Bronchial epithelial cell (primary cell): ENCODE measurements around the gene MPL. TPM values are rescaled to one million over a fixed set of nuclear protein-coding genes. Genes with fewer than 3 reads are reported as not detected.

ENCODE experiments used
- DNase-seq: peaks from one replicate; pipeline ENCODE4 v3.0.0-alpha.2; 2010; ENCODE audit warnings: low read depth
- FAIRE-seq: peaks from 2 replicates; lab custom pipeline; 2011; peaks lifted over from hg19 to GRCh38; lab: Jason Lieb, UNC
- H3K27me3 ChIP-seq: 2 replicates; pipeline ENCODE4 v1.5.1; 2011; ENCODE audit warnings: low read length; ENCODE audit not compliant: control insufficient read depth, insufficient read depth
- H3K36me3 ChIP-seq: 2 replicates; pipeline ENCODE4 v1.5.1; 2011; ENCODE audit warnings: low read length; ENCODE audit not compliant: control insufficient read depth, insufficient read depth
- H3K4me3 ChIP-seq: 2 replicates; pipeline ENCODE4 v1.5.1; 2011; ENCODE audit warnings: mild to moderate bottlenecking, low read depth, low read length, control low read depth
- CTCF ChIP-seq: IDR thresholded peaks from 2 replicates; pipeline ENCODE4 v1.5.1; 2011; ENCODE audit warnings: mild to moderate bottlenecking, moderate library complexity, low read length, control low read depth, inconsistent platforms; ENCODE audit not compliant: insufficient read depth, severe bottlenecking
- total RNA-seq: library from RNA; depleted of rRNA; stranded (reverse); fragments of >200 nt; gene quantifications from 2 replicates; pipeline ENCODE4 v1.2.1, GENCODE V29; 2014

MPL gene
- total RNA-seq, 1 donor from 2014 or later, result not detected

DNA sequence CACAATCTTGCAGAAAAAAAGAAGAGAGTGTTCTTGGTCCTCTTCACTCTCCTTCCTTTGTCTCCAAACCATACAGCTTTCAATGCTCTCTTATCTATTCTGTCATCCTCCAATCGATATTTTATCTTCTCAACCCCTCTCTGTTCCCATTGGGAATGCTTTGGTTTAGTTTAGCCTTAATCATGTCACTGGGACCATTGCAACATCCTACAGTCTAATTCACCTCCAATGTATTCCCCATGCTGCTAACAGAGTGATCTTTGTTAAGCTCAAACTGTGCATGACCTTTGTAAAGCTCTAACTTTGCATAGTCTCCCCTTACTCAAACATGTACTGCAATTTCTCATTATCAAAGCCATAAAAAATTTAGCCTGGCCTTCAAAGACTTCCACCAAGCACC is 2.9 kb downstream of the MPL start:
- TF ChIP-seq CTCF, result no peak
- no peak for FAIRE-seq
- Histone ChIP-seq H3K27me3 (peaks cover 3% of the 10 kb centered on the region), H3K36me3 (no peaks in the 10 kb centered on the region), H3K4me3 (no peak overlapping the region)
- no peak for DNase-seq

DNA sequence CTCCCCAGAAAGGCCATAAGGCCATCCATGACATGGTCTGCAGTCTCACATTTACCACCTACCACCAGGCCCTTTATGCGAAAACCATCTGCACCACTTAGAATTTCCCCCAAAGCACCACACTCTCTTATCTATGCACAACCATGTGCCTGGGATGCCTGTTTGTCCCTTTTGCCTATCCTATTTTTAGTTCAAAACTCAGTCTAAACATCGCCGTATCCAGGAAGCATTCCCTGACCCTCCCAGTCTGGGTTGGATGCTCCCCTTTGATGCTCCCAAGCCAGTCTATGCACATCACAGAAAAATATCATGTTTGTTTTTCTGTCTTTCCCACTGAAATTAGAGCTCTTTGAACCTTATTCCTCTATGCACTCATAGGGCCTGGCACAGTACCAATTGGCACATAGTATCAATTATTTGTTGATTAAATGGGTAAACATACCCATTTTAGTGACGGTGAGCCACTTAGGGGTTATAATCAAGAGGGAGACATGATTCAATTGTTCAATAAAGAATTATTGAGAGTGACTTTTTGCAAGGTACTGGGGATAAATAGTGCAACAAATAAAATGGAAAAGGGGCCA is 6.7 kb downstream of the MPL start:
- TF ChIP-seq CTCF, result no peak
- no peak overlapping the region for H3K4me3 ChIP-seq
- FAIRE-seq (no peak), DNase-seq (no peak)
- no peaks in the 10 kb centered on the region for H3K36me3 ChIP-seq
- H3K27me3 ChIP-seq, result no peaks in the 10 kb centered on the region

DNA sequence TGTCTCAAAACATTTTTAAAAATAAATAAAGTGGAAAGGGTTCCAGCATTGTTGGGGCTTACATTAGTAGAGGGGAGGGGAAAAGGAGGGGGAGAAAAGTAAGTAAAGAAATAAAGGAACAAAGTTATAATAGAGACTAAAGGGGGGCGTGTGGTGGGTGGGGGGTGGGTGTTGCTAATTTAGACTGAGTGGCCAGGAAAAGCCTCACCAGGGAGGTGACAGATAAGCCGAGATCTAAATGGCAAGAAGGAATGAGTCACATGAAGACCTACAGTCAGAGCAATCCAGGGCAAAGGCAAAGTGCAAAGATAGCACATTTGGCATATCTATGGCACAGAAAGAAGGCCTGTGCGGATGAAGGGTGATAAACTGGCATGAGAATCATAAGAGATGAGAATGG is 7.5 kb downstream of the MPL start:
- Histone ChIP-seq H3K4me3 (no peak overlapping the region), H3K36me3 (no peaks in the 10 kb centered on the region), H3K27me3 (no peaks in the 10 kb centered on the region)
- no peak for FAIRE-seq
- no peak for TF ChIP-seq CTCF
- peak; percentile 20 for DNase-seq

GRCh38 chr1:43346636-43347035 is 9.0 kb downstream of the MPL start:
- TF ChIP-seq CTCF, result no peak
- no peak for DNase-seq
- Histone ChIP-seq H3K4me3 (no peak overlapping the region), H3K36me3 (no peaks in the 10 kb centered on the region), H3K27me3 (no peaks in the 10 kb centered on the region)
- no peak for FAIRE-seq

DNA sequence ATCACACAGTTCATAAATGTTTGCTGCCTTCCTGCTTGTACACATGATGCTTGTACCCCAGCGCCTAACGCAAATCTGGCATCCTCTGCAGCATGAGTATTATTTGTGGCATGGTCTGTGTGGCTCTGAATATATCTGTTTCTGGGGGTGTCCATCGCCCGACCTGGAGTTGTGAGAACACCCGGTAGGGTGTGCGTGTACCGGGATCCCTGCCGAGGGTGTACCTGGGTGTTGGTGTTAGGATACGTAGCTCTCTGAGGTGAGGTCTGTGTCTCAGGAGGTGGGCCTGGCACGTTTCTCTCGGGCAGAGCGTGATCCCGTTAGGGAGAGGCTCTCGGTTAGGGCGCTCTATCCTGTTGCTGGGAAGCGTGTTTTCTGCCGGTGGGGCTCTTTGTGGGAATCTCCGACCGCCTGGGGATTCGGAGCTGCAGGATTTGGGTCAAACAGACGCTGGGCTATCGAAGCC is 10.8 kb downstream of the MPL start:
- no peak for TF ChIP-seq CTCF
- Histone ChIP-seq H3K36me3 (no peaks in the 10 kb centered on the region), H3K27me3 (no peaks in the 10 kb centered on the region), H3K4me3 (peak overlapping the region; percentile 71)
- FAIRE-seq (no peak), DNase-seq (peak; percentile 37)
